Fibroblast of lung (primary cell): ENCODE measurements around the gene CD48. TPM values are rescaled to one million over a fixed set of nuclear protein-coding genes. Genes with fewer than 3 reads are reported as not detected.

Experiments used
- DNase-seq, 2 donors: peaks; one replicate each; pipeline versions ENCODE4 v3.0.0 to v3.0.0-alpha.2; 2010; ENCODE audit warnings: low read depth in 2 of 2
- H2AFZ ChIP-seq: 2 replicates; pipeline ENCODE4 v1.5.1; 2012; ENCODE audit warnings: low read length, control low read depth, inconsistent platforms
- H3K27ac ChIP-seq: 2 replicates; pipeline ENCODE4 v1.5.1; 2011; ENCODE audit warnings: low read length, control low read depth; ENCODE audit not compliant: insufficient read depth
- H3K27me3 ChIP-seq: 2 replicates; pipeline ENCODE4 v1.5.1; 2011; ENCODE audit warnings: mild to moderate bottlenecking, low read length; ENCODE audit not compliant: control insufficient read depth, insufficient read depth
- H3K36me3 ChIP-seq: 2 replicates; pipeline ENCODE4 v1.5.1; 2011; ENCODE audit warnings: low read length; ENCODE audit not compliant: control insufficient read depth, insufficient read depth
- H3K4me1 ChIP-seq: 2 replicates; pipeline ENCODE4 v1.5.1; 2011; ENCODE audit warnings: low read length; ENCODE audit not compliant: control insufficient read depth, insufficient read depth; ENCODE audit errors: extremely low read depth
- H3K4me2 ChIP-seq: 2 replicates; pipeline ENCODE4 v1.5.1; 2011; ENCODE audit warnings: low read length, control low read depth; ENCODE audit not compliant: insufficient read depth; ENCODE audit errors: extremely low read depth
- H3K4me3 ChIP-seq, 4 experiments: fragments of 200-600 bp in 1 of 4; sonication (generic) in 1 of 4; replicated peaks in 1 of 4; 2 replicates each; pipeline ENCODE4 v1.5.1; 2011 to 2016; ENCODE audit warnings: low read length in 4 of 4, low read depth in 3 of 4, mild to moderate bottlenecking in 3 of 4, control low read depth in 2 of 4, inconsistent platforms in 1 of 4, mixed read lengths in 1 of 4; ENCODE audit not compliant: insufficient read depth in 1 of 4; ENCODE audit errors: control extremely low read depth in 1 of 4
- H3K79me2 ChIP-seq: 2 replicates; pipeline ENCODE4 v1.5.1; 2012; ENCODE audit warnings: mild to moderate bottlenecking, low read length, inconsistent platforms; ENCODE audit not compliant: control insufficient read depth, insufficient read depth
- H3K9ac ChIP-seq: 2 replicates; pipeline ENCODE4 v1.5.1; 2011; ENCODE audit warnings: mild to moderate bottlenecking, low read length, control low read depth; ENCODE audit not compliant: insufficient read depth
- H3K9me3 ChIP-seq: 2 replicates; pipeline ENCODE4 v1.5.1; 2012; ENCODE audit warnings: low read depth, low read length; ENCODE audit not compliant: control insufficient read depth, insufficient read depth
- H4K20me1 ChIP-seq: 2 replicates; pipeline ENCODE4 v1.5.1; 2011; ENCODE audit warnings: low read length; ENCODE audit not compliant: control insufficient read depth, insufficient read depth; ENCODE audit errors: extremely low read depth
- CTCF ChIP-seq, 2 donors: IDR thresholded peaks in 1 of 2; conservative IDR thresholded peaks in 1 of 2; 1 replicate in 1 of 2; 2 replicates in 1 of 2; pipeline ENCODE4 v1.5.1; 2011 to 2012; ENCODE audit warnings: low read length in 2 of 2, control low read depth in 1 of 2, inconsistent platforms in 1 of 2, low read depth in 1 of 2, mild to moderate bottlenecking in 1 of 2
- EZH2 ChIP-seq: IDR thresholded peaks from 2 replicates; pipeline ENCODE4 v1.5.1; 2012; ENCODE audit warnings: low read length, control low read depth, mild to moderate bottlenecking; ENCODE audit errors: missing control alignments
- polyA plus RNA-seq, 2 donors: library from polyadenylated mRNA; depleted of rRNA in 1 of 2; stranded (reverse) in 1 of 2; unstranded in 1 of 2; fragments of >200 nt; gene quantifications; 2 replicates each; pipeline ENCODE4 v1.2.1, GENCODE V29; 2011 to 2012; ENCODE audit warnings: missing spikeins in 1 of 2
- total RNA-seq: library from RNA; depleted of rRNA; stranded (reverse); fragments of >200 nt; gene quantifications from 2 replicates; pipeline ENCODE4 v1.2.1, GENCODE V29; 2014

The CD48 gene
- total and polyA plus RNA-seq, 2 donors (not counting 1 experiment from before 2014, with no cell fraction given) = not detected

GRCh38 chr1:160633330-160633903 lies 78.2 kb downstream of the CD48 start:
- no peak overlapping the region for H3K27ac ChIP-seq
- no peak overlapping the region for H3K4me3 ChIP-seq
- no peaks in the 10 kb centered on the region for H4K20me1 ChIP-seq
- no peaks in the 10 kb centered on the region for H3K79me2 ChIP-seq
- DNase-seq = no peak
- H3K27me3 ChIP-seq = no peaks in the 10 kb centered on the region
- H3K4me2 ChIP-seq = no peak overlapping the region
- TF ChIP-seq EZH2 = no peak
- TF ChIP-seq CTCF (conservative IDR thresholded peaks at IDR 0.05 in 1 of 2, IDR thresholded peaks at IDR 0.05 in 1 of 2; ENCODE audit: low read depth in 1 of 2, low read length in 2 of 2) = no peak
- no peaks in the 10 kb centered on the region for H3K36me3 ChIP-seq
- H3K9ac ChIP-seq = no peak overlapping the region
- no peaks in the 10 kb centered on the region for H3K4me1 ChIP-seq
- H3K9me3 ChIP-seq = no peaks in the 10 kb centered on the region
- no peak overlapping the region for H2AFZ ChIP-seq

GRCh38 chr1:160631983-160632625 lies 79.5 kb downstream of the CD48 start:
- DNase-seq = no peak
- H3K4me3 ChIP-seq = no peak overlapping the region
- H2AFZ ChIP-seq = no peak overlapping the region
- H3K4me1 ChIP-seq = no peaks in the 10 kb centered on the region
- H3K27me3 ChIP-seq = no peaks in the 10 kb centered on the region
- H3K36me3 ChIP-seq = no peaks in the 10 kb centered on the region
- no peak overlapping the region for H3K27ac ChIP-seq
- no peaks in the 10 kb centered on the region for H4K20me1 ChIP-seq
- TF ChIP-seq EZH2 (no peak), CTCF (conservative IDR thresholded peaks at IDR 0.05 in 1 of 2, IDR thresholded peaks at IDR 0.05 in 1 of 2; ENCODE audit: low read depth in 1 of 2, low read length in 2 of 2) (no peak)
- no peaks in the 10 kb centered on the region for H3K79me2 ChIP-seq
- H3K4me2 ChIP-seq = no peak overlapping the region
- H3K9me3 ChIP-seq = no peaks in the 10 kb centered on the region
- no peak overlapping the region for H3K9ac ChIP-seq

GRCh38 chr1:160630523-160631451 lies 80.8 kb downstream of the CD48 start:
- H3K27me3 ChIP-seq = no peaks in the 10 kb centered on the region
- no peaks in the 10 kb centered on the region for H4K20me1 ChIP-seq
- DNase-seq = no peak
- H3K4me2 ChIP-seq = no peak overlapping the region
- no peak overlapping the region for H3K4me3 ChIP-seq
- H3K36me3 ChIP-seq = no peaks in the 10 kb centered on the region
- H3K79me2 ChIP-seq = no peaks in the 10 kb centered on the region
- no peaks in the 10 kb centered on the region for H3K4me1 ChIP-seq
- H3K9me3 ChIP-seq = no peaks in the 10 kb centered on the region
- no peak overlapping the region for H3K27ac ChIP-seq
- TF ChIP-seq CTCF (conservative IDR thresholded peaks at IDR 0.05 in 1 of 2, IDR thresholded peaks at IDR 0.05 in 1 of 2; ENCODE audit: low read depth in 1 of 2, low read length in 2 of 2) (no peak), EZH2 (no peak)
- H2AFZ ChIP-seq = no peak overlapping the region
- H3K9ac ChIP-seq = no peak overlapping the region
